LNCaP clone FGC (cell line): ENCODE measurements around the gene TMEM132E.
A peak's percentile ranks its signal among the peaks of the same experiment; 100 is the strongest.
"Not testable (repeated sequence)": the region's sequence is repeated elsewhere in the genome, so short reads cannot be mapped to it uniquely, and the experiment has no call there.

Experiments used
- DNase-seq: peaks from one replicate; pipeline ENCODE4 v3.0.0-alpha.2; 2011; ENCODE audit warnings: low read depth
- H3K4me3 ChIP-seq: 2 replicates; pipeline ENCODE4 v1.5.1; 2011; ENCODE audit warnings: mild to moderate bottlenecking, low read depth, low read length, control low read depth
- CTCF ChIP-seq: IDR thresholded peaks from 2 replicates; pipeline ENCODE4 v1.5.1; 2012; ENCODE audit warnings: mild to moderate bottlenecking; ENCODE audit not compliant: control insufficient read depth, insufficient read depth; ENCODE audit errors: extremely low read depth

TMEM132E gene

GRCh38 chr17:34579017-34579946, at the start of gene TMEM132E:
Gene TMEM132E (plus strand): TSS chr17:34579582. CDS start chr17:34581077, 1,495 bp downstream.
- no peak for TF ChIP-seq CTCF
- peak within 1 kb of the TSS; percentile 44 for H3K4me3 ChIP-seq
- no peak for DNase-seq

- DNase-seq = no peak
- H3K4me3 ChIP-seq = no peak overlapping the region
- no peak for TF ChIP-seq CTCF
These were observed 48.5 kb upstream of the TMEM132E start for GRCh38 chr17:34530918-34531317.

GRCh38 chr17:34532281-34533065, 46.9 kb upstream of the TMEM132E start:
- DNase-seq = no peak
- TF ChIP-seq CTCF = no peak
- no peak overlapping the region for H3K4me3 ChIP-seq

- no peak for TF ChIP-seq CTCF
- H3K4me3 ChIP-seq = no peak overlapping the region
- DNase-seq = no peak
These were observed 45.4 kb upstream of the TMEM132E start for GRCh38 chr17:34533806-34534527.

GRCh38 chr17:34537445-34537844, 41.9 kb upstream of the TMEM132E start:
- no peak overlapping the region for H3K4me3 ChIP-seq
- DNase-seq = no peak
- TF ChIP-seq CTCF = no peak

- not testable (repeated sequence) for DNase-seq
These were observed 40.8 kb upstream of the TMEM132E start for GRCh38 chr17:34538582-34538981.

GRCh38 chr17:34539881-34540280, 39.5 kb upstream of the TMEM132E start:
- TF ChIP-seq CTCF = no peak
- DNase-seq = no peak
- H3K4me3 ChIP-seq = no peak overlapping the region

More at GRCh38 chr17:34538582-34538981, 40.8 kb upstream of the TMEM132E start:
- H3K4me3 ChIP-seq = not testable (repeated sequence)
